Measurements from ENCODE around the gene OR52H1. TPM values are rescaled to one million over a fixed set of nuclear protein-coding genes. Genes with fewer than 3 reads are reported as not detected.

Gene OR52H1
- total RNA-seq, 1 experiment from 2014 or later: not detected

Other genes starting within 250 kb of the OR52H1 start
- not detected in 2 replicates for gene OR51B4, start 246.6 kb downstream of the OR52H1 start, total RNA-seq (2014; rRNA removed; shearing (Covaris generic))
- gene OR51B2, start 224.2 kb downstream of the OR52H1 start, total RNA-seq (2014; rRNA removed; shearing (Covaris generic)): not detected in 2 replicates
- gene OR51B5, start 205.0 kb downstream of the OR52H1 start, total RNA-seq (2014; rRNA removed; shearing (Covaris generic)): not detected in 2 replicates
- not detected in 2 replicates for gene OR51B6, start 197.0 kb downstream of the OR52H1 start, total RNA-seq (2014; rRNA removed; shearing (Covaris generic))
- gene OR51M1, start 164.7 kb downstream of the OR52H1 start, total RNA-seq (2014; rRNA removed; shearing (Covaris generic)): not detected in 2 replicates
- not detected in 2 replicates for gene OR51Q1, start 126.4 kb downstream of the OR52H1 start, total RNA-seq (2014; rRNA removed; shearing (Covaris generic))
- not detected in 2 replicates for gene OR51I1, start 107.0 kb downstream of the OR52H1 start, total RNA-seq (2014; rRNA removed; shearing (Covaris generic))
- gene OR51I2, start 99.2 kb downstream of the OR52H1 start, total RNA-seq (2014; rRNA removed; shearing (Covaris generic)): not detected in 2 replicates
- not detected in 2 replicates for gene OR52D1, start 59.9 kb downstream of the OR52H1 start, total RNA-seq (2014; rRNA removed; shearing (Covaris generic))
- gene UBQLN3, start 38.6 kb downstream of the OR52H1 start, total RNA-seq (2014; rRNA removed; shearing (Covaris generic)): not detected in 2 replicates
- not detected in 2 replicates for gene UBQLNL, start 31.8 kb downstream of the OR52H1 start, total RNA-seq (2014; rRNA removed; shearing (Covaris generic))
- not detected in 2 replicates for gene OR52B6, start 32.3 kb upstream of the OR52H1 start, total RNA-seq (2014; rRNA removed; shearing (Covaris generic))
- not detected in 2 replicates for gene TRIM6, start 48.1 kb upstream of the OR52H1 start, total RNA-seq (2014; rRNA removed; shearing (Covaris generic))
- not detected in 2 replicates for gene TRIM34, start 76.5 kb upstream of the OR52H1 start, total RNA-seq (2014; rRNA removed; shearing (Covaris generic))
- gene TRIM5, start 136.5 kb upstream of the OR52H1 start, total RNA-seq (2014; rRNA removed; shearing (Covaris generic)): 11.1 and 14.3 TPM in 2 replicates
- gene TRIM22, start 141.2 kb upstream of the OR52H1 start, total RNA-seq (2014; rRNA removed; shearing (Covaris generic)): 1.3 and 1.7 TPM in 2 replicates
- gene OR56B1, start 187.9 kb upstream of the OR52H1 start, total RNA-seq (2014; rRNA removed; shearing (Covaris generic)): not detected in 2 replicates
- gene OR52N4, start 205.7 kb upstream of the OR52H1 start, total RNA-seq (2014; rRNA removed; shearing (Covaris generic)): not detected in 2 replicates
- not detected in 2 replicates for gene OR52N5, start 234.8 kb upstream of the OR52H1 start, total RNA-seq (2014; rRNA removed; shearing (Covaris generic))
- not detected in 2 replicates for gene OR52N1, start 242.7 kb upstream of the OR52H1 start, total RNA-seq (2014; rRNA removed; shearing (Covaris generic))